ENCODE results near the gene AGAP3.

AGAP3 gene

DNA sequence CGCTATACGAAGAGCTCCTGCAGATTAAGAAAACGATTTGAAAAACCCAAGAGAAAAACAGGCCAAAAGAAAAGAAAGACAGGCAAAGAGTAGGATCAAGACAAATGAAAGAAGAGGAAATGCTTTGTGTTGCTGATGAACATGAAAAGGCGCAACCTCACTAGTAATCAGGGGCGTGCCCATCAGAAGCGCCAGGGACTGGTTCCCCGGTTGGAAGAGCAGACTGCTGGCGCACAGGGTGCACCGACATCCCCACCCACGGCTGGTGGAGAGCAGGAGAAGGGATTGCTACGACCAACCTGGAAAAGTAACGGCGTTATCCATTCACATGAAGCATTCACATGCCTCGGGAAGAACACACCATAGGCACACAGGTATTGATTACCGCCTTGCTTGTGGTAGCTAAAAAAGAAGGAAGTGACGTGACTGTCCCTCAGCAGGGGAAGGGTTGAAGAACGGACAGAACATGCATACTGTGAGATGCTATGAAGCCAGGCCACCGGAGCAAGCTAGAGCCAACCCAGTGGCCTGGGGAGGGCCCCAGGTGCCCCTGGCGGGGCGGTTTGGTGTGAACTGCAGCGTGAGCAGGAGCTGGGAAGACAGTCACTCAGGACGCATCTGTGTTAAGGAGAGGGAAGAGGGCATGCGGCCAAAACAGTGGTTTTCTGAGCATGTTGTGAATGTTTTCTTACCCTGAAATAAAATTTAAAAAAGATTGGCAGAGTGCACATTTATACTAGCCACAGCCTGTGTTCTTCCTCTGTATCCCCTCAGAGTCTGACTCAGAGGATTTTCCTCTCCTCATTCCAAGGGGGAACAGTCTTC is 18.3 kb downstream of the AGAP3 start:
- no peak for TF ChIP-seq POLR2AphosphoS5 (IDR thresholded peaks at IDR 0.05; ENCODE audit: low read depth, low read length)
- TF ChIP-seq REST (IDR thresholded peaks at IDR 0.05; ENCODE audit: insufficient read depth in 1 of 2, low read depth in 2 of 2, low read length in 2 of 2), result no peak
- TF ChIP-seq FOXP2 (optimal IDR thresholded peaks at IDR 0.05; ENCODE audit: borderline replicate concordance, extremely low read depth, extremely low read length, insufficient read depth), result no peak
- no peak for TF ChIP-seq SIN3A (IDR thresholded peaks at IDR 0.05; ENCODE audit: borderline replicate concordance, insufficient read depth, low read length)
- no peak for TF ChIP-seq TAF1 (IDR thresholded peaks at IDR 0.05; ENCODE audit: borderline replicate concordance, insufficient read depth, low read length)

DNA sequence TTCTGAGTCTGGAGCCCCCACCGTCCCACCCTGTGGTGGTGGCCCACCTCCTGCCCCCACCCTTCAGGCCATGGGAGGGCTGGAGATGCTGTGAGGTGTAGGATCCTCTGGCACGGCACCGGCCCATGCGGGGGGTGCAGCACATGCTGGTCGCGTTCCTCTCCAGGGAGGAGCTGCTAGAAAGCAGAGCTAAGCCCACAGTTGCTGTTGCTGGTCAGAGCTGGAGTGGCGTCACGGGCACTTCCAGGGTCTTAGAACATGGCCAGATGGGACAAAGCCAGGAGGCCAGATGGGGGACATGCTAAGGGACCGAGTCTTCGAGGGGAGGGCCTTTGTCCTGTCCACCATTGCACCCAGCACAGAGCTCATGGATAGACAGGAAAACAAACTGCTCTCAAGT is 21.6 kb downstream of the AGAP3 start:
- TF ChIP-seq TAF1 (IDR thresholded peaks at IDR 0.05; ENCODE audit: borderline replicate concordance, insufficient read depth, low read length), result no peak

GRCh38 chr7:151109094-151110048 is 23.1 kb downstream of the AGAP3 start:
- TF ChIP-seq FOXP2 (optimal IDR thresholded peaks at IDR 0.05; ENCODE audit: borderline replicate concordance, extremely low read depth, extremely low read length, insufficient read depth) (no peak), POLR2AphosphoS5 (IDR thresholded peaks at IDR 0.05; ENCODE audit: low read depth, low read length) (no peak), SIN3A (IDR thresholded peaks at IDR 0.05; ENCODE audit: borderline replicate concordance, insufficient read depth, low read length) (no peak), TAF1 (IDR thresholded peaks at IDR 0.05; ENCODE audit: borderline replicate concordance, insufficient read depth, low read length) (no peak), REST (IDR thresholded peaks at IDR 0.05; ENCODE audit: insufficient read depth in 1 of 2, low read depth in 2 of 2, low read length in 2 of 2) (no peak)

- TF ChIP-seq TAF1 (IDR thresholded peaks at IDR 0.05; ENCODE audit: borderline replicate concordance, insufficient read depth, low read length) (no peak), FOXP2 (optimal IDR thresholded peaks at IDR 0.05; ENCODE audit: borderline replicate concordance, extremely low read depth, extremely low read length, insufficient read depth) (no peak), REST (IDR thresholded peaks at IDR 0.05; ENCODE audit: insufficient read depth in 1 of 2, low read depth in 2 of 2, low read length in 2 of 2) (no peak), POLR2AphosphoS5 (IDR thresholded peaks at IDR 0.05; ENCODE audit: low read depth, low read length) (no peak), SIN3A (IDR thresholded peaks at IDR 0.05; ENCODE audit: borderline replicate concordance, insufficient read depth, low read length) (no peak)
Measured at GRCh38 chr7:151110236-151110940, 24.1 kb downstream of the AGAP3 start.

All from PFSK-1 (cell line).